Measurements from ENCODE around the gene DNAJC18. TPM values are rescaled to one million over a fixed set of nuclear protein-coding genes. Genes with fewer than 3 reads are reported as not detected.

DNAJC18 gene
- total and polyA plus RNA-seq, 2 of the 4 experiments (the other 2 are of a cell fraction) = 8.5 to 11.1 TPM

DNA sequence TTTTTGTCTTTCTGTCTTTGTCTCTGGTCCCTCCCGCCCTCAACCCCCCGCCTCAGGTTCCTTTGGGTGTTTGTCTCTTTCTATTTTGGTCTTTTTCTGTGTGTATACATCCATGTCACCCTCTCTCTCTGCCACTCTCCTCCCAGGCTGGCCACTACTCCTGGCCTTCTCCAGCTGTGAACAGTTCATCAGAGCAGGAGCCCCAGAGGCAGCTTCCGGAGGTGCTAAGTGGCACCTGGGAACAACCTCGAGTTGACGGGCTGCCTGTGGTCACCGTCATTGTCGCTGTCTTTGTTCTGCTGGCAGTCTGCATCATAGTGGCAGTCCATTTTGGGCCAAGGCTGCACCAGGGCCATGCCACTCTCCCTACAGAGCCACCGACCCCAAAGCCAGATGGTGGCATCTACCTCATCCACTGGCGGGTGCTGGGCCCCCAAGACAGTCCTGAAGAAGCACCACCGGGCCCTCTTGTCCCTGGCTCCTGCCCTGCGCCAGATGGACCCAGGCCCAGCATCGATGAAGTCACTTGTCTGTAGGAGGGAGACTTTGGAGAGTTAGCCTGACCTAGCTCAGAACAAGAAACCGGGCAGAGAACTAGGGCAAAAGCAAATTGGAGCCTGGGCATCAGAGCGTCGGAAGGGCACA lies 33.2 kb upstream of the DNAJC18 start:
- POLR2A ChIA-PET (ENCODE audit: unreplicated experiment) = no interaction called here
- Histone ChIP-seq H2AK9ac (replicated peaks; ENCODE audit: low read depth, low read length, poor library complexity) (peak overlapping the region; percentile 67), H3K18ac (ENCODE audit: low read depth, low read length) (no peak overlapping the region), H3K23ac (ENCODE audit: low read depth, low read length) (no peak overlapping the region), H3K4me2 (ENCODE audit: low read depth, low read length) (no peak overlapping the region), H2BK120ac (ENCODE audit: low read depth, low read length) (peak overlapping the region; percentile 67; the same call in 1 of the 2 replicates), H3K14ac (replicated peaks; ENCODE audit: low read depth, low read length) (no peak overlapping the region; the same call in 1 of the 2 replicates), H3K36me3 (ENCODE audit: control insufficient read depth, insufficient read depth, low read length) (peaks cover 8% of the 10 kb centered on the region), H3K9me3 (ENCODE audit: control insufficient read depth, insufficient read depth, low read length) (no peaks in the 10 kb centered on the region), H2AK5ac (ENCODE audit: low read depth, low read length) (no peak overlapping the region; the same call in 1 of the 2 replicates), H3K4me1 (ENCODE audit: control insufficient read depth, insufficient read depth, low read length) (peaks cover 27% of the 10 kb centered on the region), H3K4me3 (ENCODE audit: insufficient read depth, low read depth, low read length) (no peak overlapping the region), H2BK15ac (ENCODE audit: low read depth, low read length) (no peak overlapping the region), H3K56ac (ENCODE audit: extremely low read depth, insufficient read depth, low read length) (no peak overlapping the region), H2BK5ac (ENCODE audit: low read depth, low read length, poor library complexity, severe bottlenecking) (no peak overlapping the region), H2BK20ac (ENCODE audit: low read depth, low read length) (no peak overlapping the region), H2AFZ (replicated peaks; ENCODE audit: low read length, poor library complexity) (no peak overlapping the region), H3K27ac (ENCODE audit: insufficient read depth, low read length) (no peak overlapping the region), H3K9me1 (ENCODE audit: insufficient read depth, low read length) (peaks cover 22% of the 10 kb centered on the region), H4K5ac (ENCODE audit: low read depth, low read length) (no peak overlapping the region), H4K91ac (ENCODE audit: insufficient read depth, low read depth, low read length) (no peak overlapping the region), H3K4ac (ENCODE audit: low read depth, low read length) (0 out of 2 replicates have a peak overlapping the region, but pooled peaks have one; percentile 80), H3K27me3 (ENCODE audit: control insufficient read depth, insufficient read depth, low read length) (no peaks in the 10 kb centered on the region), H3K79me1 (ENCODE audit: low read depth in 1 of 2, low read length in 2 of 2) (peaks cover 0 to 22% of the 10 kb centered on the region in 2 experiments; a peak in 2 of 4 replicates), H3K9ac (ENCODE audit: low read depth, low read length) (no peak overlapping the region), H4K20me1 (ENCODE audit: insufficient read depth, low read length) (no peaks in the 10 kb centered on the region; the same call in 1 of the 2 replicates), H4K8ac (ENCODE audit: low read depth in 2 of 2, low read length in 2 of 2) (no peak overlapping the region)
- intact Hi-C loops (cut with micrococcal nuclease) = no loop called here
- TF ChIP-seq BHLHE40 (IDR thresholded peaks at IDR 0.05; ENCODE audit: low read depth, low read length) (no peak), MXI1 (IDR thresholded peaks at IDR 0.05; ENCODE audit: borderline replicate concordance, low read depth, low read length) (no peak), MAZ (IDR thresholded peaks at IDR 0.05; ENCODE audit: borderline replicate concordance, low read depth, low read length) (no peak), POLR2A (IDR thresholded peaks at IDR 0.05; ENCODE audit: low read depth, low read length) (no peak), FOS (IDR thresholded peaks at IDR 0.05; ENCODE audit: low read depth, low read length) (no peak), RAD21 (IDR thresholded peaks at IDR 0.05; ENCODE audit: low read length) (no peak), RCOR1 (IDR thresholded peaks at IDR 0.05; ENCODE audit: insufficient replicate concordance, low read length) (no peak), NFE2L2 (IDR thresholded peaks at IDR 0.05; ENCODE audit: low read depth, low read length) (no peak), CHD1 (IDR thresholded peaks at IDR 0.05; ENCODE audit: low read depth, low read length) (no peak)
- TF ChIP-seq, protein P1, sequence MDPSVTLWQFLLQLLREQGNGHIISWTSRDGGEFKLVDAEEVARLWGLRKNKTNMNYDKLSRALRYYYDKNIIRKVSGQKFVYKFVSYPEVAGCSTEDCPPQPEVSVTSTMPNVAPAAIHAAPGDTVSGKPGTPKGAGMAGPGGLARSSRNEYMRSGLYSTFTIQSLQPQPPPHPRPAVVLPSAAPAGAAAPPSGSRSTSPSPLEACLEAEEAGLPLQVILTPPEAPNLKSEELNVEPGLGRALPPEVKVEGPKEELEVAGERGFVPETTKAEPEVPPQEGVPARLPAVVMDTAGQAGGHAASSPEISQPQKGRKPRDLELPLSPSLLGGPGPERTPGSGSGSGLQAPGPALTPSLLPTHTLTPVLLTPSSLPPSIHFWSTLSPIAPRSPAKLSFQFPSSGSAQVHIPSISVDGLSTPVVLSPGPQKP (IDR thresholded peaks at IDR 0.05; ENCODE audit: borderline replicate concordance, low read depth, low read length) = no peak
- TF ChIP-seq, protein P2, sequence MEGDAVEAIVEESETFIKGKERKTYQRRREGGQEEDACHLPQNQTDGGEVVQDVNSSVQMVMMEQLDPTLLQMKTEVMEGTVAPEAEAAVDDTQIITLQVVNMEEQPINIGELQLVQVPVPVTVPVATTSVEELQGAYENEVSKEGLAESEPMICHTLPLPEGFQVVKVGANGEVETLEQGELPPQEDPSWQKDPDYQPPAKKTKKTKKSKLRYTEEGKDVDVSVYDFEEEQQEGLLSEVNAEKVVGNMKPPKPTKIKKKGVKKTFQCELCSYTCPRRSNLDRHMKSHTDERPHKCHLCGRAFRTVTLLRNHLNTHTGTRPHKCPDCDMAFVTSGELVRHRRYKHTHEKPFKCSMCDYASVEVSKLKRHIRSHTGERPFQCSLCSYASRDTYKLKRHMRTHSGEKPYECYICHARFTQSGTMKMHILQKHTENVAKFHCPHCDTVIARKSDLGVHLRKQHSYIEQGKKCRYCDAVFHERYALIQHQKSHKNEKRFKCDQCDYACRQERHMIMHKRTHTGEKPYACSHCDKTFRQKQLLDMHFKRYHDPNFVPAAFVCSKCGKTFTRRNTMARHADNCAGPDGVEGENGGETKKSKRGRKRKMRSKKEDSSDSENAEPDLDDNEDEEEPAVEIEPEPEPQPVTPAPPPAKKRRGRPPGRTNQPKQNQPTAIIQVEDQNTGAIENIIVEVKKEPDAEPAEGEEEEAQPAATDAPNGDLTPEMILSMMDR (conservative IDR thresholded peaks at IDR 0.05; ENCODE audit: low read depth, low read length) = no peak
- no peak for ATAC-seq (ENCODE audit: low read depth)
- dilution Hi-C loops (cut with HindIII; ENCODE audit: low sequenced_read_pairs, unreplicated experiment) = no loop called here
- no TSS peak for BruUV-seq (replicated peaks)
- WGBS, 2 experiments (ENCODE audit: extremely low coverage in 2 of 2, insufficient read length in 1 of 2) = 75% methylated on average over 4 of the region's 15 CpGs; no CpG with 5 or more reads in 1 of the 2 experiments
- in situ Hi-C loops (cut with MboI; ENCODE audit: low sequenced_read_pairs) = no loop called here
- CTCF ChIA-PET = no interaction called here
- DNase-seq = no peak
